Stomach (tissue), 9 donors: ENCODE data around the gene PAMR1. TPM values are rescaled to one million over a fixed set of nuclear protein-coding genes. Genes with fewer than 3 reads are reported as not detected.
A peak's percentile ranks its signal among the peaks of the same experiment; 100 is the strongest.

ENCODE experiments used
- DNase-seq, 2 donors: peaks; one replicate each; pipeline versions ENCODE4 v3.0.0 to v3.0.0-alpha.2; 2013 to 2019
- H3K27ac ChIP-seq, 5 donors: fragments of 200-600 bp in 4 of 5; sonication (generic) in 4 of 5; one replicate each; pipeline ENCODE4 v1.5.1; 2013 to 2019; ENCODE audit warnings: mild to moderate bottlenecking in 1 of 5, moderate library complexity in 1 of 5
- H3K27me3 ChIP-seq, 3 donors: fragments of 200-600 bp; sonication (generic); one replicate each; pipeline ENCODE4 v1.5.1; 2017 to 2019; ENCODE audit warnings: mixed run types in 1 of 3
- H3K36me3 ChIP-seq, 4 donors: fragments of 200-600 bp; sonication (generic); 1 replicate in 3 of 4; 2 replicates in 1 of 4; pipeline ENCODE4 v1.5.1; 2016 to 2019
- H3K4me1 ChIP-seq, 4 donors: fragments of 200-600 bp; sonication (generic); one replicate each; pipeline ENCODE4 v1.5.1; 2016 to 2019
- H3K4me3 ChIP-seq, 4 donors: fragments of 200-600 bp; sonication (generic) in 3 of 4; one replicate each; pipeline ENCODE4 v1.5.1; 2016 to 2019; ENCODE audit warnings: mild to moderate bottlenecking in 1 of 4
- H3K9me3 ChIP-seq, 4 donors: fragments of 200-600 bp; sonication (generic); one replicate each; pipeline ENCODE4 v1.5.1; 2016 to 2019
- CTCF ChIP-seq, 7 experiments: fragments of 450-650 bp in 4 of 7; fragments of 200-600 bp in 3 of 7; sonication (generic) in 3 of 7; IDR thresholded peaks; one replicate each; pipeline ENCODE4 v1.5.1; 2016 to 2019; ENCODE audit warnings: antibody characterized with exemption in 7 of 7, control low read depth in 2 of 7, mild to moderate bottlenecking in 1 of 7
- EP300 ChIP-seq: sonication (generic); formaldehyde crosslinking; IDR thresholded peaks from one replicate; pipeline ENCODE4 v1.6.1; 2017; ENCODE audit warnings: antibody characterized with exemption
- POLR2A ChIP-seq, 4 donors: fragments of 450-650 bp; IDR thresholded peaks; one replicate each; pipeline ENCODE4 v1.6.1; 2016; ENCODE audit warnings: antibody characterized with exemption in 4 of 4, control low read depth in 2 of 4, mild to moderate bottlenecking in 1 of 4, moderate library complexity in 1 of 4
- POLR2AphosphoS5 ChIP-seq, 3 donors: sonication (generic); formaldehyde crosslinking; IDR thresholded peaks; one replicate each; pipeline ENCODE4 v1.6.1; 2016; ENCODE audit warnings: antibody characterized with exemption in 3 of 3
- WGBS, 5 donors: extraction: QIAGEN DNeasy Blood & Tissue Kit in 3 of 5; methylation state at CpG; one replicate each; pipeline versions ENCODE4 v1.1.5 to v1.1.7; 2013 to 2018; 5-methylcytosine and 5-hydroxymethylcytosine counted together
- intact Hi-C: fragments of 100-400 bp; cut with DNase I; formaldehyde crosslinking; loops from one replicate; pipeline ENCODE4 v1.15.1; 2023; ENCODE audit warnings: low total_unique reads
- polyA plus RNA-seq, 3 donors: library from polyadenylated mRNA; stranded (reverse); fragments of 200-250 nt; gene quantifications; one replicate each; pipeline ENCODE4 v1.2.3, GENCODE V29; 2013
- total RNA-seq, 5 donors: library from RNA; depleted of rRNA; stranded (reverse); fragments of >200 nt; gene quantifications; one replicate each; pipeline versions ENCODE4 v1.1.0 to v1.2.3, GENCODE V29; 2014 to 2016
- donor health status: healthy with polysubstance abuse.
- donor health status: Bipolar disorder and iron deficiency.
- donor health status: healthy.

The PAMR1 gene
- total and polyA plus RNA-seq, 8 donors = under 0.01 to 26.8 (median 0.58) TPM; not detected in 1

GRCh38 chr11:35407041-35407440 lies 118.4 kb downstream of the PAMR1 start:
- DNase-seq = no peak
- intact Hi-C loops = no loop called here
- TF ChIP-seq POLR2A (IDR thresholded peaks at IDR 0.05) = no peak
- Histone ChIP-seq H3K27me3 (no peaks in the 10 kb centered on the region), H3K9me3 (no peaks in the 10 kb centered on the region), H3K4me3 (no peak overlapping the region), H3K4me1 (peaks cover 4 to 20% (median 13%) of the 10 kb centered on the region in 4 donors), H3K36me3 (no peaks in the 10 kb centered on the region), H3K27ac (no peak overlapping the region)
- 77 to 97% (median 93%) methylated on average over 1 of the region's 1 CpG for WGBS, 5 donors

GRCh38 chr11:35404388-35404775 lies 121.0 kb downstream of the PAMR1 start:
- peak; percentile 68 to 74 for DNase-seq

GRCh38 chr11:35403765-35404387 lies 121.5 kb downstream of the PAMR1 start:
- Histone ChIP-seq H3K27me3 (no peaks in the 10 kb centered on the region), H3K36me3 (no peaks in the 10 kb centered on the region), H3K4me1 (peaks cover 15 to 26% (median 17%) of the 10 kb centered on the region in 4 donors), H3K4me3 (peak overlapping the region in 1 of 4 donors; percentile 4), H3K9me3 (no peaks in the 10 kb centered on the region), H3K27ac (peak overlapping the region; percentile 44 to 77 (median 63))
- 27 to 59% (median 51%) methylated on average over 7 of the region's 7 CpGs for WGBS, 5 donors
- intact Hi-C loops = no loop called here
- TF ChIP-seq CTCF (IDR thresholded peaks at IDR 0.05) (no peak), POLR2A (IDR thresholded peaks at IDR 0.05) (no peak), POLR2AphosphoS5 (IDR thresholded peaks at IDR 0.05) (no peak), EP300 (no peak)
- peak in 1 of 2 donors; percentile 14 for DNase-seq

More at GRCh38 chr11:35404388-35404775, 121.0 kb downstream of the PAMR1 start:
- intact Hi-C loops = no loop called here
- Histone ChIP-seq H3K27ac (peak overlapping the region; percentile 44 to 77 (median 63)), H3K9me3 (no peaks in the 10 kb centered on the region), H3K4me1 (peaks cover 15 to 26% (median 17%) of the 10 kb centered on the region in 4 donors), H3K4me3 (peak overlapping the region in 1 of 4 donors; percentile 4), H3K36me3 (no peaks in the 10 kb centered on the region), H3K27me3 (no peaks in the 10 kb centered on the region)
- WGBS, 5 donors = 21 to 55% (median 40%) methylated on average over 7 of the region's 7 CpGs
- TF ChIP-seq POLR2AphosphoS5 (IDR thresholded peaks at IDR 0.05) (peak in 1 of 3 donors; percentile 19), POLR2A (IDR thresholded peaks at IDR 0.05) (no peak), EP300 (no peak), CTCF (IDR thresholded peaks at IDR 0.05) (peak in 4 of 7 experiments; percentile 14 to 72 (median 48))

- Histone ChIP-seq H3K36me3 (no peaks in the 10 kb centered on the region), H3K9me3 (no peaks in the 10 kb centered on the region), H3K4me1 (peaks cover 15 to 26% (median 17%) of the 10 kb centered on the region in 4 donors), H3K4me3 (no peak overlapping the region), H3K27ac (peak overlapping the region; percentile 32 to 81 (median 57)), H3K27me3 (no peaks in the 10 kb centered on the region)
- TF ChIP-seq POLR2AphosphoS5 (IDR thresholded peaks at IDR 0.05) (peak in 2 of 3 donors; percentile 66 to 74), EP300 (no peak)
- WGBS, 5 donors = 31 to 57% (median 47%) methylated on average over 9 of the region's 9 CpGs
- intact Hi-C loops = no loop called here
- DNase-seq = peak in 1 of 2 donors; percentile 51
These were observed 122.4 kb downstream of the PAMR1 start for GRCh38 chr11:35402751-35403660.

- H3K27me3 ChIP-seq = no peaks in the 10 kb centered on the region
- 20 to 50% (median 32%) methylated on average over 1 of the region's 1 CpG for WGBS, 5 donors
- no peak for TF ChIP-seq POLR2A (IDR thresholded peaks at IDR 0.05)
- TF ChIP-seq POLR2AphosphoS5 (IDR thresholded peaks at IDR 0.05) = no peak
- TF ChIP-seq CTCF (IDR thresholded peaks at IDR 0.05) = no peak
- no peak for TF ChIP-seq EP300
- H3K4me1 ChIP-seq = peaks cover 9 to 18% (median 13%) of the 10 kb centered on the region in 4 donors
- no peaks in the 10 kb centered on the region for H3K9me3 ChIP-seq
- no peak overlapping the region for H3K4me3 ChIP-seq
- H3K36me3 ChIP-seq = no peaks in the 10 kb centered on the region
- no peak for DNase-seq
- intact Hi-C loops = loop anchor here (10.0 kb wide), 1 partner anchor 404 kb away; no protein-coding TSS in a partner anchor
- no peak overlapping the region for H3K27ac ChIP-seq
These were observed 126.5 kb downstream of the PAMR1 start for GRCh38 chr11:35398881-35399280.
